ACC112 (cell line): ENCODE results near the gene RPS14.
A peak's percentile ranks its signal among the peaks of the same experiment; 100 is the strongest.

Source experiments
- H2AFZ ChIP-seq: fragments of 200-600 bp; sonication (generic); one replicate; pipeline ENCODE4 v1.6.0; 2017; ENCODE audit warnings: antibody characterized with exemption, low read length; ENCODE audit not compliant: unreplicated experiment
- H3K27ac ChIP-seq: fragments of 200-600 bp; sonication (generic); 2 replicates; pipeline ENCODE4 v1.5.1; 2014; ENCODE audit warnings: low read depth, mild to moderate bottlenecking, antibody characterized with exemption, low read length, moderate library complexity
- H3K27me3 ChIP-seq: fragments of 200-600 bp; sonication (generic); 2 replicates; pipeline ENCODE4 v1.6.1; 2014; ENCODE audit warnings: mild to moderate bottlenecking, antibody characterized with exemption, low read length, moderate library complexity, mixed read lengths; ENCODE audit not compliant: insufficient read depth
- H3K36me3 ChIP-seq: fragments of 200-600 bp; sonication (generic); 2 replicates; pipeline ENCODE4 v1.6.1; 2016; ENCODE audit warnings: mild to moderate bottlenecking, antibody characterized with exemption, low read length, moderate library complexity, mixed read lengths; ENCODE audit not compliant: insufficient read depth
- H3K4me1 ChIP-seq: fragments of 200-600 bp; sonication (generic); one replicate; pipeline ENCODE4 v1.6.1; 2016; ENCODE audit warnings: low read length, mixed read lengths; ENCODE audit not compliant: insufficient read depth, unreplicated experiment, control insufficient read depth
- H3K4me3 ChIP-seq: fragments of 200-600 bp; sonication (generic); 2 replicates; pipeline ENCODE4 v1.5.1; 2014; ENCODE audit warnings: mild to moderate bottlenecking, low read depth, low read length
- H3K79me2 ChIP-seq: fragments of 200-600 bp; sonication (generic); one replicate; pipeline ENCODE4 v1.6.0; 2016; ENCODE audit warnings: low read length; ENCODE audit not compliant: control insufficient read depth, unreplicated experiment, insufficient read depth

Gene RPS14

GRCh38 chr5:150412319-150413175 is 37.0 kb downstream of the RPS14 start, which contains the start of gene CD74:
TSS of gene CD74 (minus strand) at chr5:150412910. CDS start at chr5:150412749, 161 bp downstream.
- no peaks in the 10 kb centered on the region for H3K27me3 ChIP-seq
- H3K79me2 ChIP-seq = no peaks in the 10 kb centered on the region
- peak within 1 kb of the TSS; percentile 63 for H3K4me3 ChIP-seq
- H3K36me3 ChIP-seq = no peaks in the 10 kb centered on the region
- H3K4me1 ChIP-seq = peaks cover 4% of the 10 kb centered on the region
- peak within 1 kb of the TSS; percentile 54 for H2AFZ ChIP-seq
- peak within 1 kb of the TSS; percentile 9; the same call in 1 of the 2 replicates for H3K27ac ChIP-seq

- H2AFZ ChIP-seq = no peak overlapping the region
- H3K27me3 ChIP-seq = no peaks in the 10 kb centered on the region
- no peak overlapping the region for H3K4me3 ChIP-seq
- peaks cover 4% of the 10 kb centered on the region for H3K4me1 ChIP-seq
- H3K79me2 ChIP-seq = no peaks in the 10 kb centered on the region
- H3K27ac ChIP-seq = peak overlapping the region; percentile 58
- no peaks in the 10 kb centered on the region for H3K36me3 ChIP-seq
Observed at GRCh38 chr5:150411245-150411979, 38.1 kb downstream of the RPS14 start.

GRCh38 chr5:150410524-150411244 is 38.9 kb downstream of the RPS14 start:
- H3K4me1 ChIP-seq = peaks cover 4% of the 10 kb centered on the region
- no peaks in the 10 kb centered on the region for H3K36me3 ChIP-seq
- H3K27me3 ChIP-seq = no peaks in the 10 kb centered on the region
- no peak overlapping the region for H3K4me3 ChIP-seq
- H3K79me2 ChIP-seq = no peaks in the 10 kb centered on the region
- no peak overlapping the region for H2AFZ ChIP-seq
- peak overlapping the region; percentile 58 for H3K27ac ChIP-seq

- Histone ChIP-seq H3K36me3 (no peaks in the 10 kb centered on the region), H2AFZ (no peak overlapping the region), H3K4me1 (peaks cover 4% of the 10 kb centered on the region), H3K27ac (peak overlapping the region; percentile 56; the same call in 1 of the 2 replicates), H3K79me2 (no peaks in the 10 kb centered on the region), H3K4me3 (peak overlapping the region; percentile 34), H3K27me3 (no peaks in the 10 kb centered on the region)
Observed at GRCh38 chr5:150409638-150410523, 39.7 kb downstream of the RPS14 start.

GRCh38 chr5:150408231-150408943 is 41.2 kb downstream of the RPS14 start:
- Histone ChIP-seq H3K4me1 (peaks cover 4% of the 10 kb centered on the region), H2AFZ (no peak overlapping the region), H3K27me3 (no peaks in the 10 kb centered on the region), H3K27ac (no peak overlapping the region), H3K36me3 (no peaks in the 10 kb centered on the region), H3K4me3 (no peak overlapping the region), H3K79me2 (no peaks in the 10 kb centered on the region)

GRCh38 chr5:150407096-150407720 is 42.3 kb downstream of the RPS14 start:
- Histone ChIP-seq H3K4me3 (no peak overlapping the region), H3K36me3 (no peaks in the 10 kb centered on the region), H3K4me1 (peaks cover 4% of the 10 kb centered on the region), H3K27ac (no peak overlapping the region), H3K79me2 (no peaks in the 10 kb centered on the region), H3K27me3 (no peaks in the 10 kb centered on the region), H2AFZ (no peak overlapping the region)

- Histone ChIP-seq H3K79me2 (no peaks in the 10 kb centered on the region), H3K27me3 (no peaks in the 10 kb centered on the region), H3K4me3 (no peak overlapping the region), H2AFZ (no peak overlapping the region), H3K4me1 (peaks cover 4% of the 10 kb centered on the region), H3K36me3 (no peaks in the 10 kb centered on the region), H3K27ac (no peak overlapping the region)
Observed at GRCh38 chr5:150406723-150407095, 42.8 kb downstream of the RPS14 start.

- H3K27me3 ChIP-seq = no peaks in the 10 kb centered on the region
- no peak overlapping the region for H3K4me3 ChIP-seq
- H2AFZ ChIP-seq = no peak overlapping the region
- H3K27ac ChIP-seq = no peak overlapping the region
- peaks cover 4% of the 10 kb centered on the region for H3K4me1 ChIP-seq
- no peaks in the 10 kb centered on the region for H3K36me3 ChIP-seq
- H3K79me2 ChIP-seq = no peaks in the 10 kb centered on the region
Observed at GRCh38 chr5:150406103-150406722, 43.3 kb downstream of the RPS14 start.
